Activated gamma-delta T cell (primary cell): ENCODE results near the gene RPP30.

ENCODE experiments used
- DNase-seq: peaks from one replicate; lab custom pipeline; 2025; lab: John Stamatoyannopoulos, UW

Gene RPP30

GRCh38 chr10:90916392-90917237 is 44.8 kb downstream of the RPP30 start:
- no peak for DNase-seq

GRCh38 chr10:90917238-90917967 is 45.6 kb downstream of the RPP30 start:
- DNase-seq = no peak

GRCh38 chr10:90917968-90918318 is 46.2 kb downstream of the RPP30 start:
- no peak for DNase-seq

GRCh38 chr10:90919683-90920574 is 48.2 kb downstream of the RPP30 start:
- no peak for DNase-seq

GRCh38 chr10:90920986-90921666 is 49.4 kb downstream of the RPP30 start, which contains the start of gene ANKRD1:
Gene ANKRD1, minus strand, starts transcription at chr10:90921087. Its CDS starts 60 bp downstream, at chr10:90921027.
- DNase-seq = no peak

GRCh38 chr10:90921906-90922305 is 50.1 kb downstream of the RPP30 start:
- no peak for DNase-seq

- no peak for DNase-seq
These were observed 51.4 kb downstream of the RPP30 start for GRCh38 chr10:90923111-90923731.

- no peak for DNase-seq
These were observed 52.8 kb downstream of the RPP30 start for GRCh38 chr10:90924552-90924951.

GRCh38 chr10:90925079-90926029 is 53.6 kb downstream of the RPP30 start:
- DNase-seq = no peak

GRCh38 chr10:90927293-90927692 is 55.5 kb downstream of the RPP30 start:
- DNase-seq = no peak

- DNase-seq = no peak
These were observed 57.4 kb downstream of the RPP30 start for GRCh38 chr10:90929179-90929578.

GRCh38 chr10:90930070-90930837 is 58.5 kb downstream of the RPP30 start:
- no peak for DNase-seq

- DNase-seq = no peak
These were observed 59.4 kb downstream of the RPP30 start for GRCh38 chr10:90930971-90931871.

- no peak for DNase-seq
These were observed 64.0 kb downstream of the RPP30 start for GRCh38 chr10:90935581-90936275.

- DNase-seq = no peak
These were observed 64.5 kb downstream of the RPP30 start for GRCh38 chr10:90936276-90936659.

- DNase-seq = no peak
These were observed 66.0 kb downstream of the RPP30 start for GRCh38 chr10:90937645-90938258.

GRCh38 chr10:90939116-90939515 is 67.3 kb downstream of the RPP30 start:
- DNase-seq = no peak
